HUES64 (cell line): ENCODE data around the gene FHIT.

Source experiments
- H3K27ac ChIP-seq: 2 replicates; pipeline ENCODE4 v1.7.0; 2013; ENCODE audit warnings: low read depth, low read length, inconsistent platforms
- H3K27me3 ChIP-seq: 2 replicates; pipeline ENCODE4 v1.6.1; 2013; ENCODE audit warnings: mild to moderate bottlenecking, low read length; ENCODE audit not compliant: insufficient read depth
- H3K36me3 ChIP-seq: 2 replicates; pipeline ENCODE4 v1.6.1; 2013; ENCODE audit warnings: mild to moderate bottlenecking, low read length; ENCODE audit not compliant: insufficient read depth
- H3K4me1 ChIP-seq: 2 replicates; pipeline ENCODE4 v1.6.1; 2013; ENCODE audit warnings: mild to moderate bottlenecking, low read length, moderate library complexity; ENCODE audit not compliant: insufficient read depth
- H3K4me3 ChIP-seq: 2 replicates; pipeline ENCODE4 v1.5.1; 2013; ENCODE audit warnings: mild to moderate bottlenecking, low read length, moderate library complexity
- H3K9ac ChIP-seq: 2 replicates; pipeline ENCODE4 v1.6.1; 2013; ENCODE audit warnings: mild to moderate bottlenecking, low read depth, low read length
- H3K9me3 ChIP-seq: 2 replicates; pipeline ENCODE4 v1.6.1; 2013; ENCODE audit warnings: low read depth, low read length; ENCODE audit not compliant: insufficient read depth
- WGBS: fragments of 150-250, 120-280 bp; methylation state at CpG from one replicate; pipeline ENCODE4 v1.1.7; 2013; ENCODE audit warnings: missing lambda C conversion rate; 5-methylcytosine and 5-hydroxymethylcytosine counted together

The FHIT gene

DNA sequence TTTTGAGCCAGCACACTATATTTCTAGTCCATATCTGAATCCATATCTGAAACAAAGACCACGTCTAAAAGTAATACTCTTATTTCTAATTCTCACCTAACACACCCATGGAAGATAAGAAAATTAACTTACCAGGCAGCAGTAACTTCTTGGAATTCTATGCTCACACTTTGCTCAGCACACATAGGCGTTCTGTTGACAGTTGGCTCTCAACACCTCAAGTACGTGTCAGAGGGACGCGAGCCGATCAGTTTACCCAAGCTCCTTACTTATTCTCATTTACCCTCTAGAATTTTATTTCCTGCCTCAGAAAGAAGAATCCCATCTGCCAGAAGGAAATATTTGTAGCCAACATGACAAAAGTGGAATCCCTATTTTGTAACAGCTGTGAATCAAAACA lies 911.9 kb downstream of the FHIT start:
- Histone ChIP-seq H3K27ac (no peak overlapping the region), H3K27me3 (no peaks in the 10 kb centered on the region)
- 90% methylated on average over 6 of the region's 6 CpGs for WGBS

DNA sequence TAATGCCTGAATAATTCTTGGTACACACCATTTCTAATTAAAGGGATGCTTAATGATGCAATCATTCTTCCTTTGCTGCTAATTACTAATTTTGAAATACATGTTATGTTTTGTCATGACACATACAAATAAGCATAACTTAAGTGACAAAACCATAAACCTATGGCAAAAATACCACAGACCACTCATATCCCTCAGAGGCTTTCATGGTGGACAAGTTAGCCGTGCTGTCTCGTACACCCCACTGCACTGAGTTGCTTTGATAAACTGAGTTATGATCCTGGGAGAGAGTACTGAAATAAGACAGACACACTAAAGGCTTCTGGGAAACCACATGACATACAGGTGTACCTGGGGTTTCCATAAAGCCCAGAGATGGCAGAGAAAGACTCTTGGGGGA lies 913.8 kb downstream of the FHIT start:
- no peak overlapping the region for H3K4me3 ChIP-seq
- no peaks in the 10 kb centered on the region for H3K36me3 ChIP-seq
- no peaks in the 10 kb centered on the region for H3K9me3 ChIP-seq
- no peak overlapping the region for H3K9ac ChIP-seq
- H3K4me1 ChIP-seq, result no peaks in the 10 kb centered on the region
- no peak overlapping the region for H3K27ac ChIP-seq
- H3K27me3 ChIP-seq, result no peaks in the 10 kb centered on the region
- WGBS, result 96% methylated on average over 2 of the region's 2 CpGs

More for the DNA sequence above, 911.9 kb downstream of the FHIT start:
- Histone ChIP-seq H3K4me1 (no peaks in the 10 kb centered on the region), H3K4me3 (no peak overlapping the region), H3K9ac (no peak overlapping the region), H3K36me3 (no peaks in the 10 kb centered on the region), H3K9me3 (no peaks in the 10 kb centered on the region)

GRCh38 chr3:60336061-60336460 lies 915.2 kb downstream of the FHIT start:
- no peak overlapping the region for H3K9ac ChIP-seq
- no peaks in the 10 kb centered on the region for H3K4me1 ChIP-seq
- H3K27me3 ChIP-seq, result no peaks in the 10 kb centered on the region
- no peaks in the 10 kb centered on the region for H3K36me3 ChIP-seq
- 78% methylated on average over 2 of the region's 2 CpGs for WGBS
- H3K9me3 ChIP-seq, result no peaks in the 10 kb centered on the region
- H3K27ac ChIP-seq, result no peak overlapping the region
- H3K4me3 ChIP-seq, result no peak overlapping the region

- no peak overlapping the region for H3K27ac ChIP-seq
- WGBS, result 93% methylated on average over 1 of the region's 1 CpG
- H3K4me3 ChIP-seq, result no peak overlapping the region
- no peaks in the 10 kb centered on the region for H3K36me3 ChIP-seq
- H3K9ac ChIP-seq, result no peak overlapping the region
- no peaks in the 10 kb centered on the region for H3K27me3 ChIP-seq
- no peaks in the 10 kb centered on the region for H3K4me1 ChIP-seq
- no peaks in the 10 kb centered on the region for H3K9me3 ChIP-seq
Measured at GRCh38 chr3:60333710-60334109, 917.5 kb downstream of the FHIT start.

DNA sequence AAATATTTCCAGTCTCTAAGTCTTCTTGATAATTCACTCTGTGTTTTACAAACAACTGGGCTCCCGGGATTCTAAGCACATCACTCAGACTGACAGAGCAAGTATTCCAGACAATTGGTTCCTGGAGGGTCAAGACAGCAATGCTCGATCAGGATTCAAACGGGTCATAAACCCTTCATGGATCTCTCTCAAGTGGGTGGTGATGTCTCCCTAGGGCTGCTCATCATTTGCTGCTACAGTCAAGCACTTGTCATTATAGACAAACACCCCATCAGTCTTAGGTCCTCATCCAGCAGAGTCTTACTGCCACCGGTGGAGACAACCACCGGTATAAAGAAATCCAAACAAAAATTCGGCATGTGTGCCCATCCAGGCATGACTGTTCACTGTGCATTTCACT lies 921.1 kb downstream of the FHIT start:
- H3K36me3 ChIP-seq, result no peaks in the 10 kb centered on the region
- WGBS, result 92% methylated on average over 6 of the region's 6 CpGs
- H3K27me3 ChIP-seq, result no peaks in the 10 kb centered on the region
- no peak overlapping the region for H3K27ac ChIP-seq
- no peak overlapping the region for H3K9ac ChIP-seq
- H3K4me1 ChIP-seq, result no peaks in the 10 kb centered on the region
- no peak overlapping the region for H3K4me3 ChIP-seq
- no peaks in the 10 kb centered on the region for H3K9me3 ChIP-seq

DNA sequence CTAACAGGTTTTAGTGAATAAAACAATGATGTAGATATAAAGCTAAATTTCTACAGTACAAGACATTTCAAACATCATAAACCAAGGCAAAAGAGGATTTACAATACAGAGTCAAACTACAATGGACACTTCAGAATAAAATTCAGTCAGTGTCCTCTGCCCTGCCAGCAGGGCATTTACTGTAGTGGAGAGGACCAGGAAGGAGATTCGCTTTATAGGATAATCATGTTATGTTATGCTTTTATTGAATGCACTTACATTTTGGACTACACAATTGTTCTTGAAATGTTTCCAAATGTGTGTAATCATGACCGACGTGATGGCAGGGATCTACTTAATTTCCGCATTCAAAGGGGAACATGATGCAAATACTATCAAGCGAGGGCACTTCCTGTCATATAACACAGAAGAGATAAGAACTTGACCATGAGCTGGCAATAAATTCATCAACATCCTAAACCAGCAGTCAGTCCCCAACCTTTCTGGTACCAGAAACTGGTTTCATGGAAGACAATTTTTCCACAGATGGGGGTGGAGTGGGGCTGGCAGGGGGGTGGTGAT lies 925.6 kb downstream of the FHIT start:
- no peaks in the 10 kb centered on the region for H3K9me3 ChIP-seq
- no peak overlapping the region for H3K4me3 ChIP-seq
- H3K36me3 ChIP-seq, result no peaks in the 10 kb centered on the region
- 86% methylated on average over 5 of the region's 5 CpGs for WGBS
- H3K27ac ChIP-seq, result no peak overlapping the region
- no peak overlapping the region for H3K9ac ChIP-seq
- peaks cover 14% of the 10 kb centered on the region; the same call in 1 of the 2 replicates for H3K4me1 ChIP-seq
- H3K27me3 ChIP-seq, result no peaks in the 10 kb centered on the region

DNA sequence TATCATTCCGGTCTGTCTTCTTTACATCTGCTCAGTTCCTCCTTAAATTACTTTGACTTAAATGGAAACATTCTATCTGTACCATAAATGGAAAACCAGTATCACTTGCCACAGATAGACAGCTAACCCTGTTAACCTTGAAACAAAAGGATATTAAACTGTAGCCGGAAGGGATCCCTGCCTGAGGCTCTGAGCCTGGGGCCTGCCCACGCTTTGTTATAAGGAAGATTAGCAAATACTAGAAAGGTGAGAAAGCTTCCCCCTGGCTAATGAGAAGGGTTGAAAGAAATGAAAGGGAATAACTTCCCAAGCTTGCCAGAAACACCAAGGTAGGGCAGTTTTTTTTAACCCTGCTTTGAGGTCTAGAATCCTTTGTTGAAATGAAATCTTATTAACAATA lies 927.6 kb downstream of the FHIT start:
- no peaks in the 10 kb centered on the region for H3K9me3 ChIP-seq
- WGBS, result 63% methylated on average over 3 of the region's 3 CpGs
- H3K27ac ChIP-seq, result no peak overlapping the region
- no peaks in the 10 kb centered on the region for H3K36me3 ChIP-seq
- H3K4me1 ChIP-seq, result peaks cover 14% of the 10 kb centered on the region; the same call in 1 of the 2 replicates
- H3K4me3 ChIP-seq, result no peak overlapping the region
- H3K9ac ChIP-seq, result no peak overlapping the region
- H3K27me3 ChIP-seq, result no peaks in the 10 kb centered on the region

- H3K4me1 ChIP-seq, result peaks cover 14% of the 10 kb centered on the region; the same call in 1 of the 2 replicates
- WGBS, result 96% methylated on average over 7 of the region's 7 CpGs
- no peak overlapping the region for H3K27ac ChIP-seq
- H3K4me3 ChIP-seq, result no peak overlapping the region
- no peaks in the 10 kb centered on the region for H3K27me3 ChIP-seq
- no peaks in the 10 kb centered on the region for H3K9me3 ChIP-seq
- H3K9ac ChIP-seq, result no peak overlapping the region
- no peaks in the 10 kb centered on the region for H3K36me3 ChIP-seq
Measured at GRCh38 chr3:60323180-60323579, 928.1 kb downstream of the FHIT start.

- Histone ChIP-seq H3K4me1 (peaks cover 14% of the 10 kb centered on the region; the same call in 1 of the 2 replicates), H3K27ac (no peak overlapping the region), H3K36me3 (no peaks in the 10 kb centered on the region), H3K4me3 (no peak overlapping the region), H3K9ac (no peak overlapping the region), H3K9me3 (no peaks in the 10 kb centered on the region), H3K27me3 (no peaks in the 10 kb centered on the region)
- 80% methylated on average over 3 of the region's 4 CpGs for WGBS
Measured at GRCh38 chr3:60322298-60322856, 928.9 kb downstream of the FHIT start.

GRCh38 chr3:60319179-60319858 lies 931.9 kb downstream of the FHIT start:
- Histone ChIP-seq H3K4me3 (no peak overlapping the region), H3K27ac (no peak overlapping the region), H3K9me3 (no peaks in the 10 kb centered on the region), H3K36me3 (no peaks in the 10 kb centered on the region), H3K9ac (no peak overlapping the region), H3K4me1 (peaks cover 18% of the 10 kb centered on the region; the same call in 1 of the 2 replicates), H3K27me3 (no peaks in the 10 kb centered on the region)
- WGBS, result 95% methylated on average over 9 of the region's 9 CpGs

DNA sequence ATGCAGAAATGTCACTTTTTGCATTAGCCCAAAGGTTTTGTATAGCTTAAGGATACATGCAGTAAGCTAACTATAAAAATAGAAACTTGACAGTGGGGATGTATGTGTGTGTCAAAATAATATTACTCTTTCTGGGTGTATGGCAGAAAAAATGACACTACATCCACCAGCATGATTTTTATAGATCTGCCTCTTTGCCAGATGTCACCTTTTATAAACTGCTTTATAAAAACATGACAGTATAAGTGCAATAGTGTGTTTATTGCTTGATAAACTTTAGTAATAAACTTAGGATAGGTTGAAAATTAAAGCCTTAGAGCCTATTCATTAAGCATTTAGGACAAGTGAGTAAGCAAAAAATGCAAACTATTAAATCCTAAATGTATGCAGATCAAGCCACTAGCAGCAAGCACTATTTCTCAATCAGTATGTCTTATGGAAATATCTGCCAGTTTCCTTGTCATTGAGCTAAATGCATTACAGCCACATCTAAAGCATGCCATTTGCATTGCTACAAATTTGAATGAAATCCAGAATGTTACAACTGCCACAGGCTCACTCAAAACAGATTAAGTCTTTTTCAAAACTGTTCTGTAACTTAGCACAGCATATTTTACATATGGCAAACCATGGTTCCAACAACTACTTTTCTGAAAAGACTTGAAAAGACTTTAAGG lies 935.0 kb downstream of the FHIT start:
- no peak overlapping the region for H3K27ac ChIP-seq
- peaks cover 7% of the 10 kb centered on the region for H3K4me1 ChIP-seq
- no peaks in the 10 kb centered on the region for H3K27me3 ChIP-seq
- no peak overlapping the region for H3K4me3 ChIP-seq
- no peaks in the 10 kb centered on the region for H3K9me3 ChIP-seq
- H3K9ac ChIP-seq, result no peak overlapping the region
- no peaks in the 10 kb centered on the region for H3K36me3 ChIP-seq
